ENCODE results near the gene DOCK2.

- no peak for TF ChIP-seq CTCF (IDR thresholded peaks at IDR 0.05; ENCODE audit: extremely low read depth in 1 of 2, insufficient read depth in 1 of 2, low read depth in 1 of 2, low read length in 2 of 2)
- TF ChIP-seq POLR2A (IDR thresholded peaks at IDR 0.05; ENCODE audit: low read depth, low read length): no peak
These were observed 168.5 kb downstream of the DOCK2 start for GRCh38 chr5:169805527-169805934.
